NT2/D1 (cell line): ENCODE results near the gene ZSWIM6.

ENCODE experiments used
- DNase-seq: peaks from one replicate; pipeline ENCODE4 v3.0.0-alpha.2; 2011; ENCODE audit warnings: low read depth, low spot score
- H3K27me3 ChIP-seq: 2 replicates; pipeline ENCODE4 v1.6.0; 2011; ENCODE audit warnings: mild to moderate bottlenecking; ENCODE audit not compliant: insufficient read length, insufficient read depth
- H3K36me3 ChIP-seq: 2 replicates; pipeline ENCODE4 v1.6.1; 2011; ENCODE audit warnings: mild to moderate bottlenecking, low read length, mixed read lengths; ENCODE audit not compliant: insufficient read depth, insufficient read length
- H3K4me1 ChIP-seq: 2 replicates; pipeline ENCODE4 v1.5.1; 2011; ENCODE audit not compliant: insufficient read depth, insufficient read length
- H3K4me3 ChIP-seq: 2 replicates; pipeline ENCODE4 v1.5.1; 2011; ENCODE audit warnings: low read depth; ENCODE audit not compliant: insufficient read length
- H3K9ac ChIP-seq: 2 replicates; pipeline ENCODE4 v1.6.0; 2011; ENCODE audit warnings: low read depth; ENCODE audit not compliant: insufficient read length
- H3K9me3 ChIP-seq: 2 replicates; pipeline ENCODE4 v1.5.1; 2011; ENCODE audit warnings: mild to moderate bottlenecking, low read length; ENCODE audit not compliant: insufficient read depth
- SUZ12 ChIP-seq: IDR thresholded peaks from 2 replicates; pipeline ENCODE4 v1.6.1; 2011; ENCODE audit not compliant: insufficient read length, insufficient read depth; ENCODE audit errors: extremely low read depth
- YY1 ChIP-seq: IDR thresholded peaks from 2 replicates; pipeline ENCODE4 v1.6.1; 2011; ENCODE audit not compliant: insufficient read length, insufficient read depth
- ZNF274 ChIP-seq: IDR thresholded peaks from 2 replicates; pipeline ENCODE4 v1.6.1; 2011; ENCODE audit warnings: mild to moderate bottlenecking, low read depth, low read length

The ZSWIM6 gene

GRCh38 chr5:61576556-61576955 lies 244.5 kb downstream of the ZSWIM6 start:
- Histone ChIP-seq H3K9me3 (no peaks in the 10 kb centered on the region), H3K27me3 (no peaks in the 10 kb centered on the region), H3K4me3 (no peak overlapping the region), H3K9ac (no peak overlapping the region), H3K4me1 (no peaks in the 10 kb centered on the region), H3K36me3 (no peaks in the 10 kb centered on the region)
- no peak for DNase-seq
- TF ChIP-seq ZNF274 = no peak

- no peak overlapping the region for H3K4me3 ChIP-seq
- H3K27me3 ChIP-seq = no peaks in the 10 kb centered on the region
- no peak for TF ChIP-seq ZNF274
- TF ChIP-seq YY1 = no peak
- TF ChIP-seq SUZ12 = no peak
- H3K9me3 ChIP-seq = no peaks in the 10 kb centered on the region
- H3K9ac ChIP-seq = no peak overlapping the region
- no peaks in the 10 kb centered on the region for H3K4me1 ChIP-seq
- H3K36me3 ChIP-seq = no peaks in the 10 kb centered on the region
- no peak for DNase-seq
Observed at GRCh38 chr5:61578858-61579503, 246.9 kb downstream of the ZSWIM6 start.

- Histone ChIP-seq H3K9ac (no peak overlapping the region), H3K36me3 (no peaks in the 10 kb centered on the region), H3K4me3 (no peak overlapping the region), H3K9me3 (no peaks in the 10 kb centered on the region), H3K4me1 (no peaks in the 10 kb centered on the region), H3K27me3 (no peaks in the 10 kb centered on the region)
- no peak for DNase-seq
- TF ChIP-seq SUZ12 (no peak), YY1 (no peak), ZNF274 (no peak)
Observed at GRCh38 chr5:61582205-61582820, 250.3 kb downstream of the ZSWIM6 start.

GRCh38 chr5:61582887-61583286 lies 250.8 kb downstream of the ZSWIM6 start:
- Histone ChIP-seq H3K36me3 (no peaks in the 10 kb centered on the region), H3K4me3 (no peak overlapping the region), H3K9me3 (no peaks in the 10 kb centered on the region), H3K9ac (no peak overlapping the region), H3K27me3 (no peaks in the 10 kb centered on the region), H3K4me1 (no peaks in the 10 kb centered on the region)
- no peak for DNase-seq
- TF ChIP-seq ZNF274 (no peak), SUZ12 (no peak), YY1 (no peak)

- H3K27me3 ChIP-seq = no peaks in the 10 kb centered on the region
- TF ChIP-seq SUZ12 (no peak), YY1 (no peak), ZNF274 (no peak)
- H3K36me3 ChIP-seq = no peaks in the 10 kb centered on the region
- H3K4me3 ChIP-seq = no peak overlapping the region
- no peaks in the 10 kb centered on the region for H3K9me3 ChIP-seq
- H3K4me1 ChIP-seq = no peaks in the 10 kb centered on the region
- H3K9ac ChIP-seq = no peak overlapping the region
- no peak for DNase-seq
Observed at GRCh38 chr5:61586096-61587084, 254.3 kb downstream of the ZSWIM6 start.

GRCh38 chr5:61587125-61587524 lies 255.1 kb downstream of the ZSWIM6 start:
- Histone ChIP-seq H3K27me3 (no peaks in the 10 kb centered on the region), H3K36me3 (no peaks in the 10 kb centered on the region), H3K9me3 (no peaks in the 10 kb centered on the region), H3K4me1 (no peaks in the 10 kb centered on the region), H3K4me3 (no peak overlapping the region), H3K9ac (no peak overlapping the region)
- DNase-seq = no peak
- TF ChIP-seq ZNF274 = no peak
- TF ChIP-seq YY1 = no peak
- TF ChIP-seq SUZ12 = no peak

GRCh38 chr5:61588216-61588615 lies 256.2 kb downstream of the ZSWIM6 start:
- Histone ChIP-seq H3K4me1 (no peaks in the 10 kb centered on the region), H3K4me3 (no peak overlapping the region), H3K9ac (no peak overlapping the region), H3K9me3 (no peaks in the 10 kb centered on the region), H3K27me3 (no peaks in the 10 kb centered on the region), H3K36me3 (no peaks in the 10 kb centered on the region)
- TF ChIP-seq YY1 (no peak), ZNF274 (no peak), SUZ12 (no peak)
- no peak for DNase-seq
